Prostate gland (tissue), 2 donors: ENCODE results near the gene CSGALNACT2.

ENCODE experiments used
- POLR2AphosphoS5 ChIP-seq: sonication (generic); formaldehyde crosslinking; IDR thresholded peaks from one replicate; pipeline ENCODE4 v1.6.1; 2017; ENCODE audit warnings: antibody characterized with exemption
- TF ChIP-seq, protein P1 (sequence below), 4 experiments: fragments of 200-600 bp in 2 of 4; fragments of 450-650 bp in 2 of 4; sonication (generic) in 2 of 4; IDR thresholded peaks; 1 replicate in 3 of 4; 2 replicates in 1 of 4; pipeline ENCODE4 v1.5.1; 2016 to 2019; ENCODE audit warnings: antibody characterized with exemption in 4 of 4, mild to moderate bottlenecking in 2 of 4, moderate library complexity in 2 of 4

DNA sequence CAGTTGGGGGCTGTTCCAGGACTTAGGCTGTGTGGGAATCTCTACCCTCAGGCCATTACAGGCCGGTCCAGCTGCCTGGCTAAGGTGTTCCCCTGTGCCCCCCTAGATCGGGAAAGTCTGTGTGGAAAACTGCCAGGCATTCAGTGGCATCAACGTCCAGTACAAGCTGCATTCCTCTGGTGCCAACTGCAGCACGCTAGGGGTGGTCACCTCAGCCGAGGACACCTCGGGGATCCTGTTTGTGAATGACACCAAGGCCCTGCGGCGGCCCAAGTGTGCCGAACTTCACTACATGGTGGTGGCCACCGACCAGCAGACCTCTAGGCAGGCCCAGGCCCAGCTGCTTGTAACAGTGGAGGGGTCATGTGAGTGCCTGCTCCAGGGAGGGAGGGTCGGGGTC is 27.1 kb upstream of the CSGALNACT2 start:
- TF ChIP-seq POLR2AphosphoS5 = no peak
- TF ChIP-seq, protein P1, sequence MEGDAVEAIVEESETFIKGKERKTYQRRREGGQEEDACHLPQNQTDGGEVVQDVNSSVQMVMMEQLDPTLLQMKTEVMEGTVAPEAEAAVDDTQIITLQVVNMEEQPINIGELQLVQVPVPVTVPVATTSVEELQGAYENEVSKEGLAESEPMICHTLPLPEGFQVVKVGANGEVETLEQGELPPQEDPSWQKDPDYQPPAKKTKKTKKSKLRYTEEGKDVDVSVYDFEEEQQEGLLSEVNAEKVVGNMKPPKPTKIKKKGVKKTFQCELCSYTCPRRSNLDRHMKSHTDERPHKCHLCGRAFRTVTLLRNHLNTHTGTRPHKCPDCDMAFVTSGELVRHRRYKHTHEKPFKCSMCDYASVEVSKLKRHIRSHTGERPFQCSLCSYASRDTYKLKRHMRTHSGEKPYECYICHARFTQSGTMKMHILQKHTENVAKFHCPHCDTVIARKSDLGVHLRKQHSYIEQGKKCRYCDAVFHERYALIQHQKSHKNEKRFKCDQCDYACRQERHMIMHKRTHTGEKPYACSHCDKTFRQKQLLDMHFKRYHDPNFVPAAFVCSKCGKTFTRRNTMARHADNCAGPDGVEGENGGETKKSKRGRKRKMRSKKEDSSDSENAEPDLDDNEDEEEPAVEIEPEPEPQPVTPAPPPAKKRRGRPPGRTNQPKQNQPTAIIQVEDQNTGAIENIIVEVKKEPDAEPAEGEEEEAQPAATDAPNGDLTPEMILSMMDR (IDR thresholded peaks at IDR 0.05) = no peak
